OCI-M2 (cell line): ENCODE results near the gene SPATA18.
"Not testable (repeated sequence)": the region's sequence is repeated elsewhere in the genome, so short reads cannot be mapped to it uniquely, and the experiment has no call there.

Experiments
- DNase-seq: peaks from one replicate; lab custom pipeline; 2025; ENCODE audit not compliant: unreplicated experiment; lab: John Stamatoyannopoulos, UW

Gene SPATA18

DNA sequence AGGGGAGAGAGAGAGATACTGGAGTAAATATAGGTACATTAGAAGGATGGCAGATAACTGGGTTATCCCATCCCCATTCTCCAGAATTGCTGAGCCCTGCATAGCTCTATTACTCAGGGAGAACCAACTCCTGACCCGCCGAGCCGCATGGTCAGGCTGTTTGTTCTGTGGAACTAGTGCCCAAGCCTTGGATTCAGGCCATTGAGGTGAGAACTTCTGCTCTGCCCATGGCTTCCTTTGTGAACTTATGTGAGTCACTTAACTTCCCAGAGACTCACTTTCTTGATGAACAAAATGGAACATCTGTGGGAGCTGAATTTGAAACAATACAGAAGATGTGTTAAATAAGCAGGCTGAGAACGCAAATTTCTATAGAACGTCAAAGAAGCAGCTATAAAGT is 54.2 kb downstream of the SPATA18 start:
- DNase-seq: no peak

DNA sequence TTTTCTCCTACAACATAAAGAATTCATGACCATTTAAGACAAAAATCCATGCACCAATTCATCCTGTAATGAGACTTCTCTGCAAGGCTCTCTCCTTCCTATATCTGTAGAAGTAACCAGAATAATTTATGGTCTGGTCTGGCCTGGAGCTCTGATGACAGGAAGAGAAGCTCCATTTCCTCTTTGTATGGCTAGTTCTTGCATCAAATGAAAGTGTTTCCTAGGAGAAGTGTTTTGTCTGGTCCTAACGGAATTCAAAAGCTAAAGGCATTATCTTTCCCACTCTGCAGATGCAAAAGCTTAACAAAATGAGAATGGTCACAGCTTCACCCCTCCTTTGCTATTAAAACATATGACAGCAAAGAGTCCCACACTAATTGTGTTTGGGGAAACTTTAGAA is 55.1 kb downstream of the SPATA18 start:
- DNase-seq: no peak

DNA sequence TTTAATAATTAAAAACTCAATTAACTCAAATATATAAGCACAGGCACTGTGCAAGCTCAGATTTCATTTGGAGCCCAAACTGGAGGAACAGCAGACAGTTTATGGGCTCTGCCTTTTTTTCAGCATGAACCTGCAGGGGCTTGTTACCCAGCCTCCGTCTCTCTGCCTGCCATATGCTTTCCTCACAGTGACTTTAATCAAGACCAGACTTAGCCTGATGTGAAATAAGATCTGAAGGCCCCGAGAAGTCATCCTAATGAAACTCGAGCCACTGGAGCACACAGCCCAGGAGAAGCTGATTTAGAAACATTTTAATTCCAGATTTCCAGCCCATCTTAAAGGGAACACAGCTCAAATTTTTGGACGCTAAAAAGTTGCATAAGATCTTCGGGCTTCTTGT is 55.6 kb downstream of the SPATA18 start:
- DNase-seq: no peak

DNA sequence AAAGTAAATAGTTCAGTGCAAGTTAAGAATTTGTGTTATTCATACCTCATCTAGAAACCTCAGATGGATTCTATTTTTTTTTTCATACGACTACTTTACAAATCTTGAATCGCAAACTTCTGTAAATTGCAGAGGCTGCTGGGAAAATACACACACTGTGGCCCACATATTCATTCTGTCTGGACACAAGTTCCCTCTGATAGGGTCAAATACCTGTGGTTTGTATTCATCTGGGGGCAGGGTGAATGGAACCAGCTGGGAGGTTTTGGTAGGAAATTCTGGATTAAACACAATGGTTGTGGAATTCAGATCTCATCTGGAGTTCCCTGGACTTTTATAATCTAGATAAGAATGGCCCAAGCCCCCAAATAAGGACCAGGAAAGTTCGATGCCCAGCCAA is 56.2 kb downstream of the SPATA18 start:
- DNase-seq: no peak

DNA sequence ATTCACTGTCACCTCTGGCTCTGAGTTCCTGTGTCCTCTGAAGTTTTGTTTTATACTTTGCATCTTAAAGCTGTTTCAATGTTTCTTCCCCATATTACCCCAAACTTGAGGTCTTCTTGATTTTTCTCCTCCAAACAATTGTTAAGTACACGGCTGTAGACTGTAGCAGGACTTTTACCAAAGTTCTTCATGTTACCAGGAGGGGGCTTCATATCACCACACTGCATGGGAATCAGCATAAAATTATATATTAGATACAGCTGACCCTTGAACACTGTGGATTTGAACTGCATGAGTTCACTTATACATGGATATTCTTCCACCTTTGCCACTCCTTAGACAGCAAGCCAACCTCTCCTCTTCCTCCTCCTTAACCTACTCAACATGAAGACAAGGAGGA is 56.6 kb downstream of the SPATA18 start:
- no peak for DNase-seq

DNA sequence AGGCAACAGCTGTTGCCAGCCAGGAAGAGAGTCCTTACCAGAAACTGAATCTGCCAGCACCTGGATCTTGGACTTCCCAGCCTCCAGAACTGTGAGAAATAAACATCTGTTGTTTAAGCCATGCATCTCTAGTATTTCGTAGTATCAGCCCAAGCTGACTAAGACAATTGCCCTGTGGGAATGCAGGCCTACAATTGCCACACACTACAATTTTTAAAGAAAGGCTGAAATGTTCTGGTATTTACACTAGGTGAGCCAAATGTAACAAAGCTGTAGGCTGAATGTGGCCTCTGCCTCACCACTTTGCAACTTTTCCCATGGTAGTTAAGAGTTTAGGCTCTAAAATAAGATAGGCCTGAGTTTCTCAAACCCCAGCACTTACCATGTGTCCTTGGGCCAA is 59.1 kb downstream of the SPATA18 start:
- no peak for DNase-seq

DNA sequence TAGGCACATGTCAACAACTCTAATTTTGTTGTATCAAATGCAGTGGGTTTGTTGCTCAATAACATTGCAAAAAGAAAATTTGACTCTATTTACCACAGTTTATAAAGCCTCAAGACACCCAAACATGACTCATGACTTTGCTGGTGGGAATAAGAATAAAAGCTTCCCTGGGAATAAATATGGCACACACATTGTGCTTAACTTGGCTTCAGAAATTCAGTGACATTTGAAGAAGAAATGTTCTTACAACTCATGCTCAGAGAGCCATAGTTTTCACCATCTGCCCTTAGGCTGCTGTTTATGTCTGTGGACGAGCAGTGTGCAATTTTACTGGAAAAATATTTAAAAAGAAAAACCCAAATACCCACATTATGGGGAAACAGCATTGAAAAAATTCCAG is 60.9 kb downstream of the SPATA18 start:
- DNase-seq: no peak

DNA sequence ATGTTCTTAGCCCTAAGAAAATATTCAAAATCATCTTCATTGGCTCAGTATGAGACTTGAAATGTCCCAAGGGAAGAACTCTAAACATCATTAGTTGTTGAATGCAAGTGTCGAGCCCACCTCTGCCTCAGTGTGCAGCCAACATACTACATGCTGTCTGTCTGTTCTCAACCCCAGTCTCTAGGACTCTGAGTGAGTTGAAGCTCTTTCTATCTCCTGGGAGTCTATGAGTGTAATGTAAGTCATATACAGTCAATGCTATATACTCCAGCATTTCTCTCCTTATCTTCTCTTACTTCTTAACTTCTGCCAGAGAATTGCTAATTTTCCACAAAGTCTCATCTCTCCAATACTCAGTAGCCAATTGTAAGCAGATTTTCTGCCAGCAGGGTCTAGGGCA is 61.3 kb downstream of the SPATA18 start:
- no peak for DNase-seq

DNA sequence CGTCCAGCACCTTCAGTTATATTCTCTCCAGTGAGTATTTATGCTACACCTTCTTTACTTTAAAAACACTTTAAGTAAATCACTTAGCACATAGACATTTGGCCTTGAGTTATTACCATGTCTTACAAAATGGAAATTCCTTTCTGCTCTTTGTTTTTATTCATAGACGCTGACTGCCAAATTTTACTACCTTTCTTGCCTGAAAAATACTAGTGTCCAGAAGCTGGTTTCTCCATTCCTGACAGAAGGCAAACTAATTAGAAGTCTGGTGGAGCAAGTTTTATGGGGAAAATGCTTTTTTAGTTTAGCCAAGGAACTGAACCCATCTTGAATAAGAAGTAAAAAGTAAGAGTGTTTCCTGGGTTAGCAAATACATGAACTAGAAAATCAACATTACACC is 65.5 kb downstream of the SPATA18 start:
- DNase-seq: no peak

DNA sequence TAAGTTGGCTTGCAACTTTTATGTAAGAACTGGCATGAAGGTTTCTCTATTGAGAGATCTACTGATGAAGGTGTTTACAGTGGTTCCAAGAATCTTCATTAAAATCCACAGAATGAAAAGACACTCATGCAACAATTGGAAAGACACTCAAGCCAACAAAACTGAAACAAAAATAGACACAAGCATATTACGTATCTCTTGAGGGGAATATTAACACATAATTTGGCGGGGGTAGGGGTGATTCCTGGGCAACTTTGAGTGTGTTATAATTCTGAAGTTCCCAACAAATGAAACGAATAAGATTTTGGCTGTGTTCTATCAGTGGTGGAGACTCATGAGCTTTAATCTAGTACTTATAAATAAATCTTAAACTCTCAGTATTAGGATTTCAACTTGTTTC is 75.1 kb downstream of the SPATA18 start:
- DNase-seq: no peak

DNA sequence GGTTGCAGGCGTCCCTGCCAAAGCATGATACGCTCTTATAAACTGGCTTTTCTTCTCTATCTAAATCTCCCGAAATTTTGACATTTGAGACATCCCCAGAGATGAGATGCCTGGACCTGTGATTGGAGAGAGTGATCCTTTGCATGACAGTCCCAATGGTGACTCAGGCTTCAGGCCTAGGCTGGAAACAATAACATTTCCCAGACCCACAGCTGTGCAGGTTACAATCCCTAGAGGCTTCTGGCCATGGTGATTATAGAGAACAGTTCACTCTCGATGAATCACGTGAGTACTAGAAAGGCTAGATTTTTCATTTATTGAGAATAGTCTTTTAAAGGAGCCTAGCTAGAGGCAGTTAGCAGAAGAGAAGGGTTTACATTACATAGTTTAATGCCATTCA is 75.9 kb downstream of the SPATA18 start:
- DNase-seq: no peak

DNA sequence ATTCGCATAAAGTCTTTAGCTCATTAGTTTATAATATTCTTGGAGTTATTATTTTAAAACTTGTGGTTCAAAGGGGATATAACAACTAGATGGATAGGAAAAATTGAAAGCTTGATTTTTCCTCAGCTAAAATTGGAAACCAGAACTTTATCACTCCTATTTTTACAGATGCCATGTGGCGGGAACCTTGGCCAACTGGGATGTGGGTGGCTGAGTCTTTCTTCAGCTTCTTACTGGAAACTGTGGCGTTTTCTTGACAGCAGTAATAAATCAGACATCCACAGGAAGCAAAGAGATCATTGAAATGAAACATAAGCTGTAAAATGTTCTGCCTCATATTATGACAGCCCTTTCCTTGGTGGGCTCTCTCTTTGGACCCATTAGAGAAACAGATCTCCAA is 84.1 kb downstream of the SPATA18 start:
- no peak for DNase-seq

DNA sequence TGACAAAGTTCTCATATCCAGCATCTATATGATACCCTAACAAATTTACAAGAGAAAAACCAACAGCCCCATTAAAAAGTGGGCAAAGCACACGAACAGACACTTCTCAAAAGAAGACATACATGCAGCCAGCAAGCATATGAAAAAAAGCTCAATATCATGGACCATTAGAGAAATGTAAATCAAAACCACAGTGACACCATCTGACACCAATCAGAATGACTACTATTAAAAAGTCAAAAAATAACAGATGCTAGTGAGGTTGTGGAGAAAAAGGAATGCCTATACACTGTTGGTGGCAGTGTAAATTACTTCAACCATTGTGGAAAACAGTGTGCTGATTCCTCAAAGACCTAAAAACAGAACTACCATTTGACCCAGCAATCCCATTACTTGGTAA is 86.0 kb downstream of the SPATA18 start:
- not testable (repeated sequence) for DNase-seq

DNA sequence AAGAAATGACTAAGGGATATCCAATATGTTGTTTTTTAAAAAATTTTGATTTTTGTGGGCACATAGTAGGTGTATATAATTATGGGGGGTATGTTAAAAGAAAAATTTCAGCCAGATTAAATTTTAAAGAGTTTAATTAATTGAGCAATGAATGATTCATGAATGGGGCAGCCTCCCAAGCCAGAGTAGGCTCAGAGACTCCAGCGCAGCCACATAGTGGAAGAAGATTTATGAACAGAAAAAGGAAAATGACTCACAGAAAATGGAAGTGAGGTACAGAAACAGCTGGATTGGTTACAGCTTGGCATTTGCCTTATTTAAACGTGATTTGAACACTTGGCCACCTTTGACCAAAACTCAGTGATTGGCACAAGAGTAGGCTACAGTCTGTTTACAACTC is 91.7 kb downstream of the SPATA18 start:
- DNase-seq: no peak

DNA sequence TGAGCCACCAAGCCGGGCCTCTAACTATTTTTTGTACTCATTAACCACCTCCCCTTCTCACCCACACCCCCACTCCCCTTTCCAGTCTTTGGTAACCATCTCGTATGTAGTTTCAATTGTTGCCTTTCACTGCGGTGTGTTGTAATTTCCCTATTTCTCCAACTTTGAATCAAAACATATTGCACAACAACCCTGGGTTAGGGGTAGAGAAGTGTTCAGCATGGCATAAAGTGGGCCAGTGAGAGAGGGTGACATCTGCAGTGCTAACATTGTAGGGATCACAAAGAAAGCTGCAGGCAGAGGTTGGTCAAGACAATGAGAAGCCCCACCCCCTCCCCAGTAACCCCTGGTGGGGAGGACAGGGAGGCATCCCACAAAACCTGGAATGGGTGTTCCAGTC is 92.7 kb downstream of the SPATA18 start:
- no peak for DNase-seq

DNA sequence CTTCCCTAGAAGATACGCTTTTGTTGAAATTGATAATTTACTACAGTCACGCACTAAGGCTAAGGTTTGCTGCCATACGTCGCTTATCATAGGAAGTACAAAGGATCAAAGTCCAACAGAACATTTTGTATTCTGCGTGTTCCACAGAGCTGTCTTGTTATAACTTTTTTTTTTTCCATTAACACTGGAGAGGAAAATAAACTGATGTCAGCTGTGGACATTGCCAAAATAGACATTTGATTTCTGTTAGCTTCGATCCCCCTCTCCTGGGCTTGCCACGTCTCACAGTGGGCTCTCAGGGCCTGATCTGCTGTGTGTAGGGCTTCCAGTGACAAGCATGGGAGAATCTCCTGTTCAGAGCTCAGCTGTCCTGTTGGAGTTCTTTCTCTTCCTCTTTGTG is 93.3 kb downstream of the SPATA18 start:
- no peak for DNase-seq
